HG03064 (cell line): ENCODE results near the gene ANKLE2.

Experiments used
- ATAC-seq: cut with Tn5 transposase; IDR thresholded peaks from one replicate; pipeline ENCODE4 v1.9.1; 2021; ENCODE audit warnings: low read depth; ENCODE audit not compliant: unreplicated experiment

Gene ANKLE2

DNA sequence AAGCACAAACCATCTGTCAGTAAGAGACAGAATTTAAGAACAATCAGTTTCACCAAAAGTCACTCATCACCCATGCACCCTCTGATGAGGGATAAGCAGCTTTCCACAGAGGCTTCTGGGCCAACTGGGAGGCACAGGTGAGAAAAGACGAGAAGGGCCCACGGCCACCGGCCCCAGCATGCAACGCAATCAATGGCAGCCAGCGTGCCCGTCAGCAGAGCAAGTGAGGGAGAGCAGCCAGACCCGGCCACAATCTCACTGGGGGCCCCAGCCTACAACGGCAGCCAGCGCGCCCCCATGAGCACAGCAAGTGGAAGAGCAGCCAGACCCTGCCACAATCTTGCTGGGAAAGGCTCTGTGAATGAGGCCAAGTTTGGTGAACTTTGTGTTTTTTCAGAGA lies 13.3 kb downstream of the ANKLE2 start:
- ATAC-seq: no peak

DNA sequence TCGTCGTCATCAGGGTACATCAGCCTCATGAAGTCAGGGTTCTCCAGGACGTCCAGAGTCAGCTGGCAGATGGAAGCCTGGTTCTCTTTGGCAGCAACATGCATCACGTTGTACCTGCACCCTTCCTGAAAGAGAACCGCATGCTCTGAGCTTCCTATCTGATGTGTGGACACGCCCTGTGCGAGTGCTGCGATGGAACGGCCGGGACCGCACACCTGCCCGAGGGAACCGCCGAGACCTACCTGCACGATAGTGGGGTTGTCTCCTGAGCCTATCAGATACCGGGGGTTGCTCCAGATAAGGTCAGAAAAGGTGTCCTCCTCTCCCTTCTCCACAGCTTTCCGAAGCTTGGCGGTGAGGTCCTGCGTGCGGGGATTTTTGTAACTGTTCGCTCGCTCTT lies 13.7 kb downstream of the ANKLE2 start:
- ATAC-seq: no peak

DNA sequence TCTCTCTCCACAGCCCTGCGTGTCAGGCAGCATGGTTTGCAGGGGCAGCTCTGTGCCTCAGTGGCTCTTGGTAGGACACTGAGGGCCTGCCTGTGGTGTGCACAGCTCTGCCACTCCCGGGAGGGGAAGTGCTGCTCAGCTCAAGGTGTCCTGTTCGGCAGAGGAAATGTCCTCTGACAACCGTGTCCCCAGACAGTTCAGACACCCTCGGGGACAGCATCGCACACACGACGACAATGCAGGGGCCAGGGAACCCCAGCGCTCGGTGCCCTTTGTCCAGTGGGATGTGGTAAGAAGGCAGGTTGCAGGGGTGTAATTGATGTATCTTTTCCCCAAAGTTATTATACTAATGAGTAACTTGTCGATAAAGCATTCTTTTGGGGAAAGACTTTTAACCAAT lies 14.2 kb downstream of the ANKLE2 start:
- no peak for ATAC-seq

DNA sequence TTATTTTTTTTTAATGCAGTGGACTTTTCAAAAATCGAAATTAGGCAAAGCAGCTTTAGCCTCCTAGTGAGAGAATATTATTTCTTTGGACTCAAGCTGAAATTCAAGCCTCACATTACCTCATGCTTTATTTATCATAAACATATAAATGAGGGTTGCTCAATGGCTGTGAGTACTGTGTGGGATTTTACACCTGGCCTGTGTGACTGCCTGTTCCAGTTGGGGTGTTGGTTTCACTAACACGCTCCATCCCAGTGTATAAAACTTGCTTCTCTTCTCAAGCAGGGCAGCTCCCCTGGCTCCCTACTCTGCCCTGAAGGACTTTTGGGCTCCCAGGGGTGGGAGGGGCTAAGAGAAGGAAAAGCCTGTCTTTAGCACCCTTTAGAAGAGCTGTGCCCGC lies 15.0 kb downstream of the ANKLE2 start:
- ATAC-seq: no peak

DNA sequence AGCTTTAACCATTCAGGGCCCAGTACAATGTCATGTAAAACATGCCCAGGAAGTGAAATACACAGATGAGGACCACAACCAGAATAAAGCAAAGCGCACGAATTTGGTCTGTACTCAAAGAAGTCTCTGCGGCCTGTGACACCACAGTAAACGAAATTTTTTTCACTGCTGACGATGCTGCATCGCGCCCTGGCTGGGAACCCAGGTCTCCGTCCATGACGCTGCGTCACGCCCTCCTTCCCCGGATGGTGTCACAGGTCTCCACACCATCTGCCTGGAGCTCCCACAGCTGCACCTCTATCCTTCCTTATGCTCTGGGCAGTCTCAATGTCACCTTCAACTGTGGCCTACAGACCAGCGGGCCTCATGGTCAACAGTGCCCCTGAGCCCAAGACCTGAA lies 17.8 kb downstream of the ANKLE2 start:
- no peak for ATAC-seq

DNA sequence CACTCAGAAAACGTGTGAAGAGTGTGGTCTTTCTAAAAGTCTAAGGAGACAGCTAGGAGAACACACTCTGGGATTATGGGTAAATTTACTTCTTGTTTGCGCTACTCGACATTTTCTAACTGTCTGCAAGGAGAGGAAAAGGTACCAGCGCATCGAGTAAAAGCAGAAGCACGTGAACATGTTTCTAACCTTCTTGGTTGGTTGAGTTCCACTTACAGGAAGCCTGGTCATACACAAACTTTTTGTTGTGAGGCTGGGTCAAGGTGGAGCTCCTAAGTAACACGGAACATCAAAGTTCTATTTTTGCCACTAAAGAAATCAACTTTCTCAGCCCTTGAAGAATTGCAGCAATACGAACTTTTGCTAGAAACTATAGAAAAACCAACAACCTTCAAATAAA lies 20.0 kb downstream of the ANKLE2 start:
- ATAC-seq: no peak

DNA sequence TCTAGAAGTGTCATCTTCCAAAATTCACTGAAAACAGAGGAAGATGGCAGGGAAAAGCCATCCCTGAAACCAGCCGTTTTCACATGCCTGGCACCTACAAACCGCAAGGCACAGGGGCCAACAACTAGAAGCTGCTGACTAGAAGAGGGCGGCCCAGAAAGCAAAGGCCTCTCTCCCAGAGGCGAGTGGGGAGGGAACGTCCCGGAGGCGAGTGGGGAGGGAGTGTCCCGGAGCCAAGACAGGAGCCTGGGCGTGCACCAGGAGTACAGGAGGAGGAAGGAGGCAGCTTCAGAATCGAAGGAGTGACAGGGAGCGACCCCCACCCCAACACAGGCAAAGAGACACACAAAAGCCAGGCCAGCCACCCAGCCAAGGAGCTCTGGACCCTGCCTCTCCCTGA lies 21.0 kb downstream of the ANKLE2 start:
- no peak for ATAC-seq

DNA sequence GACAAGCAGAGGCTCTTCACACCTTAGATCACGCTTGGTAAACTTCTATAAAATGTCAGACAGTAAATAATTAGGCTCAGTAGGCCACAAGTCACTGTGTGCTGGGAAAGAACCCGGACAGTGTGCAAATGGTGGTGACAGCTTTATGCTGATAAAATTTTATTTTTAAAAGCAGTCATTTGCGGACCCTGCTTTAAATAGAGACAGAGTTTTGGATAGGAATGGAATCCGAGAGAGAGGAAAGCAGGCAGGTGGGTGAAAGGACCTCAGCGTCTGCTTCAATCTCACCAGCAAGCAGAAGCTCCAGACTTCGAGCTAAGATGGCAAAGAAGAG lies 21.4 kb downstream of the ANKLE2 start:
- ATAC-seq: no peak

DNA sequence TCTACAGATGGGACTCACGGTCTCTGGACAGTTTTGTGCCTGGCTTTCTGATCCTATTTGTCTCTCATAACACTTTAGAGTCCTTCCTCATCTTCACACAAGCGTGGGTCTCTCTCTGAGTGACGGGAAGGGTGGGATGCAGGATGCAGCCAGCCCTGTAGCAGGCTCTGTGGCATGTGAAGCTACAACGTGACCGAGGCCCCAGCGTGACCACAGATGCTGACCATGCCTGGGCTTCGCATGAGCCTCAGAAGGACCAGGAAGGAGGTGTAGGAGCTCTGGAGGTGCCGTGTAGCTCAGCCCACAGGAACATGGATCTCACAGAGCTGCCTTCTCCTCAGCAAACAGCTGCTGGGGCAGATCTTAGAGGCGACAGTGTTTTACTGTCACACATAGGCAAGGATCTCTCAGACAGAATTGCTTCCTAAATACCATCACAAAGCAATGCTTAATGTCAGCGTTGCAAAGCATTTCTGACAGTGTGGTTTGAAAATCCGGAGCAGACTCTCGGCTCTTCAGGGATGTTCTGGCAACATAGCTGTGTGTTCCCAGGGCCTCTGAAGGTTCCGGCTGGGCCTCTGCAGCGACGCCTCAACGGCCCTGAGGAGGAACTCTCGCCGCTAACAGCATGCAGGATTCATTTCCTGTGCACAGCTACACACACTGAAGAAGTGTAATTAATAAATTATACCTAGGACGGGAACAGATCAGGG lies 21.9 kb downstream of the ANKLE2 start:
- no peak for ATAC-seq

DNA sequence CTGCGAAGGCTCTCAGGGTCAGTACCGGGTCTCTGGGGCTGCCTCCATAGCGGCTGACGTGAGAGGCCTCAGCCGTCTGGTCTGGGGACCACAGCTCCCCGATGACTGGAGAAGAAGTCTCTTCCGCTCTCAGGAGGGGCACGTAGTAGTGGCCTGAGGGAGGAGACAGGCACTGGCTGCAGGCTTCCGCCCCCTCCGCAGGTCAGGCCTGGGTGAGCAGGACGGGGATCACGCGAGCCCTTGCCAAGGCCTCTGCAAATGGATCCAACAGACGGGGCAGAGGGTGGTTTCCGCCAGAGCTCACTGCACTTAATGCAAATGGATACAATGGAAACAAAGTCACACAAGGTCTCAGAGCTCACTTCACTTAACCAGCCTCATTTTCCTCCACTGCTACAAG lies 24.7 kb downstream of the ANKLE2 start:
- no peak for ATAC-seq

DNA sequence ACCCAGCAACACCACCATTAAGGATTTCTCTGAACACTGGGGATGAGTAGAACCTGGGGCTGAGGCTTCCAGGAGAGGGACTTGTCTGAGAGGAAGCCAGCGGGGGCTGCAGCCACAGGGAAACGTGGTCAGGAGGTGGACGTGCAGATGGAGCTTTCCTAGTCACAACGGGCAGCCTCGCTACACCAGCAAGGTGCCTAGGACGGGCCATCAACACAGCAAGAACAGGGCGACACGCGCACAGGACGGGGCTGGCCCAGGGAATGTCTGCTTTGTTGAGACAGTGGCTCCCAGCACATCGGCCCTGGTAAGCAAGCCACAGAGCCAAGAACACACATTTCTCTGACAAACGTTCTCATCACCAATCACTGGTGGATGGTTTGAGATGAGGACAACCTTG lies 25.3 kb downstream of the ANKLE2 start:
- no peak for ATAC-seq

DNA sequence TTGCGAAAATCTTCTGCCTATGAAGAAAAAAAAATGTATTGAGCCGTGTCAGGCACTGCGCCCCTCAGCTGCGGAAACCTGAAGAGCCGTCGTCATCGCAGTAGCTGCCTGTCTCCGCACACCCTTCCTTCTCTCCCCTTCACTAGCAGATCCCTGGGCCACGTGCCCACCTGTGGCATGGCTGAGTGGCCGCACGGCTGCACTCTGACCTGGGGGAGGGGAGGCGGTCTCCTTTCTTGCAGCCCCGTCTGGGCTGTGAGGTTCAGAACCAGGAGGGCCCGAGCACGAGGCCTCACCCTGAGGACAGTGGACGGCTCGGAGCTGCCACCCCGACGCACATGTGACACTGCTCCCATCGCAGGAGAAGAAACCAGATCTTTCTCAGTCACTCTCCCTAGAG lies 26.1 kb downstream of the ANKLE2 start:
- ATAC-seq: no peak

DNA sequence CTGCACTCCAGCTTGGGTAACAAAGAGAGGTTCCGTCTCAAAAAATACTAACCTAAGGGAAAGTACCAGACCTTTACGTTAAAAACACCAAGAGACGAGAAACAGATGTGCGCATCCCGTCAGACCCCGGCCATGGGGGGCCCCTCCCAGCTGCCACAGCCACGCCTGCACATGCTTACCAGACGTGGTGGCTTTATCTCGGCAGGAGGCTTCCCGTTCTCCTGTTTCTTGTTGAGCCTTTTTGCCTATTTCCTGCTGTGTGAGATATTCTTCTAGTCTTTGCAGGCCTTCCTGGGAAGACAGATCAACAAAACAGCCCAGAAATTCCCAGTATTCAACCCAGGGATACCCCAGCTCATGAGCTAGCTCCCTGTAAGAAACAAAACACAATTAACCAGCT lies 27.4 kb downstream of the ANKLE2 start:
- ATAC-seq: no peak

DNA sequence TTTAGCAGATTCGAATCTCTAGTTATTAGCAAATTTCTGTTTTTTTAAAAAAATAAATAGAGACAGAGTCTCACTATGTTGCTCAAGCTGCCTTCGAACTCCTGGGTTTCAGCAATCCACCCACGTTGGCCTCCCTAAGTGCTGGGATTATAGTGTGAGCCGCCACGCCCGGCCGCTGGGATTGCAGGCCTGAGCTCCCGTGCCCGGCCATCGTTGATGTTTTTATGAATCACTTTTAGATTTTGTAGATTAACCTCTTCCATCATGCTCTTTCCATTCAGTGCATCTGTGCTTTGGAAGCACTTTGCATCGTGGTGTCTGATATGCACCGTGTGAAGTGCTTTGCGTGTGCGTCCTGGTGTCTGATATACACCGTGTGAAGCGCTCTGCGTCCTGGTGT lies 30.1 kb downstream of the ANKLE2 start:
- ATAC-seq: no peak

DNA sequence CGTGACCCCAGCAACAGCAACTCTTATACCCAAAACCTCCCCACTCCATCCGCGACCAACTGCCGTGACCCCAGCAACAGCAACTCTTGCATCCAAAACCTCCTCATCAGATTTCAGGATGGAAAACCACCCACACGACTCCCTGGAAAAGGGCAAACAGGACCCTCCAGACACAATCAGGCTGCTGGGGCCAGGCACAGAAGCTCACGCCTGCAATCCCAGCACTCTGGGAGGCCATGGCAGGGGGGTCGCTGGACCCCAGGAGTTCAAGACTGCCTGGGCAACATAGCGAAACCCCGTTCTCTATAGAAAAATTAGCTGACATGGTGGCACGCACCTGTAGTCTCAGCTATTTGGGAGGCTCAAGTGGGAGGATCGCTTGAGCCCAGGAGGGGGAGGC lies 31.3 kb downstream of the ANKLE2 start:
- ATAC-seq: no peak

DNA sequence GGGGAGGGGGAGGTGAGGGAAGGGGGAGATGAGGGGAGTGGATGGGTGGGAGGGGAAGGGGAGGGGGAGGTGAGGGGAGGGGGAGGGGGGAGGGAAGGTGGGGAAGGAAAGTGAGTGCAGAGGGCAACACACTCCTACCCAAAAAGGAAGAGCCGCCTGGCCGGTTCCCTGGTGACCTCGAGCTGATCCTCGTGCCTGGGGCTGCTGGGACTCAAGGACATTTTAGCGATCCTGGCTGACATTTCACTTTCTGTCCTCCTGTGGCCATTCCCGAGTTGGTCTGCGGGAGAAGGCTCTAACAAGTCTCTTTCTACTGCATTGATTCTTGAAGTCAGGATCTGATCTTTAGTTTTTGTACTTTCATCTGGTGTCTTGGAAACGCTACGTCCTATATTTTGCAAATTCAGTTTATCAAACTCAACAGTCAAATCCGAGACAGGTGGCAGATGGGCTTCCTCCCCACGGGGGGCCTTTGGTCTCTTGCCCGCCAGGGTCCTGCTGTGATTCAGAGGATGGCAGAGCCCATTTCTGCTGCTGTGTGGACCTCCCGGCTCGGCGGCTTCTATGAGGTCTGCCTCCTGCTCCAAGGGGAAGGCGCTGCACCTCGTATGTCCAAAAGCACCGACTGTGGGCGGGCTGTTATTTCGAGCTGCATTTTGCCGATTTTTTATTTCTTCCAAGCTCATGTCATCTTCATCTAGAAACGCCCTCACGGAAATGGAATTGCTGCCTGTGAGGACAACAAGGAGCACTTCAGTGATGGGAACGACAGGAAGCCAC lies 31.9 kb downstream of the ANKLE2 start:
- no peak for ATAC-seq

DNA sequence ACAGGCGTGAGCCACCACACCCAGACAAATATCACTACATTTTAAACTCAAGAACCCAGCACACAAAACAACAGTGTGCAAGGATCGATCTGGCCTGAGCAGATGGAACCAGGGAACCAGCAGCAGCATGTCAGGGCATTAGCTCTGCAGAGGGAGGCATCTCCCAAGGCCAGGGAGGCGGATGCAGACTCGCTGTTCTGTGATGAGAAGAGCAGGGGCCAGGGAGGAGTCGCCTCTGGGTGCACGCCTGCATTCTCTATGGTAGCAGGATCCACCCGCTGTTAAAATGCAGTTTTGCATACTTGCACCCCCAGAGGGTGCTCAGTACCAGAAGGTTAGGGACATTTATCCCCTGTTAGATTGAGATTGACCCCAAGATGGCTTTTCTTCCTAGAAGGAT lies 33.1 kb downstream of the ANKLE2 start:
- no peak for ATAC-seq

DNA sequence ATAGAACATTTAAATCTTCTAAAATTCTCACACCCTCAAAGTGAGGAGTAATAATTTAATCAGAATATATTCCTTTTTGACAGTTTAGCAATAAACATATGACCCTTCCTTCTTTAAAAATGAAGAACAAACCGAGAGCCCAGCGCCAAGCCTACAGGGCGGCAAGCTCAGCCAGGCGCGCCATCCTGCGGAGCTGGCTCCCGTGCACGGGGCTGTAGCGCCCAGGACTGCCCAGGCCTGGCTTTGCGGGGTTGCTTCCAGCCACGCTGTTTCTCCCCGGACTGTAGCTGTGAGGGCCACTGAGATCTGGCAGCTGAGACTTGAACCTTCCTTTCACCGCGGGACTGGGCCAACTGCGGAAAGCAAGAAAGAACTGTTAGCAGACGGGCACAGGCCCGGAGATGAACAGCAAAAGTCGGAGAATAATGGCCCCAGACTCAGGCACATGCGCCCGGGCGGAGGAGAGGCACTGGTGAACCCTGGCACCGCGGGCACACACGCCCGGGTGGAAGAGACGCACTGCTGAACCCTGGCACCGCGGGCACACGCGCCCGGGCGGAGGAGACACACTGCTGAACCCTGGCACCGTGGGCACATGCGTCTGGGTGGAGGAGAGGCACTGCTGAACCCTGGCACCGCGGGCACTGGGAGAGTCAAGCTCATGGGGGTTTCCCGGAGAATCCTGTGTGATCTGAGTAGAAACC lies 34.4 kb downstream of the ANKLE2 start:
- ATAC-seq: no peak

DNA sequence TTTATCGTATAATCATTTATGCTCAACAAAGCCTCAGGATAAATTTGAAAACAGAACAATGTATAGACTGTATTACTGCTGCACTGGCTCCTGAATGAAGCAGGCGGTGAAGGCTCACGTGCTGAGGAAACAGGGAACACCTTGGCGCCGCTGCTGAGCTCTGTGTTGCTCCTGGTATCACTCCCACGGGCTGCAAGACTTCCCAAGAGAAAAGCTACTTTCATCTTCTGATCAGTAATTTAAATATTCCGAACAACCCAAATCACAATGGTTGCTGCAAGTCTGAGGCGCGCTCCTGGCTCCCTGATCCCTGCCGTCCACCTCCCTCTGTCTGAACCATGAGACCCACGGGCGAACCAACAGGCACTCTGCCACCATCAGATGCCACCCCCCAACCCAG lies 35.2 kb downstream of the ANKLE2 start:
- no peak for ATAC-seq

DNA sequence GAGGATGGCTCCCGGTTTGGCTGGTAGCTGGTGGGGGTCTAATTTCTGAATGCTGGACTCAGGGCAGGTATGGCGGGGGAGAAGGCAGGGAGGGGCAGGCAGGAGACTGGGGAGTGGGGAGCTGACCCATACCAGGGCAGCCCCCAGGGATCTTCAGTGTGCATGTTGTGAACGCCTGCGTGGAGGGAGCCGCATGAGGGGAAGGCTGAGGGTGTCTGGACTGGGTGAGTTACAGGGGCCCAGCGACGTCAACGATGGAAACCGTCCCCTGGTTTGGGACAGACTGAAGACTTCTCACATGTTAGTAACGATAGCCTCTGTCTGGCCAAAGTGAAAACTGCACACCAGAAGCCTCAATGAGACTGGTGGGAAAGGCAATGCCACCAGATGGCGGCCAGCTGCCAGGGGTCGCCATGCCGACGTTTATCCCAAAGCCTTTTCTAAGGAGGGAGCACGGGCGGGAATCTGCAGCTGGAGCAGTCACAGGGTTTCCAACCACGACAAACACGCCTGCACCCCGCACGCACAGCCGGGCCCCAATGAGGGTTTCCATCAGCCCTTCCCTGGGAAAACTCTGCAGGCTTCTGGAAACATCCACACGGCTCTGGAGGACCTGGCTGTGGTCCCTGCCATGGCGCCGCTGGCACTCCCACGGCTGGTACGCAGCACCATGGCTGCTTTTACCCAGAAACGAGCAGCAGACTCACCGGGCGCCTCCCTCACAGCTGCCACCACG lies 37.0 kb downstream of the ANKLE2 start:
- no peak for ATAC-seq

DNA sequence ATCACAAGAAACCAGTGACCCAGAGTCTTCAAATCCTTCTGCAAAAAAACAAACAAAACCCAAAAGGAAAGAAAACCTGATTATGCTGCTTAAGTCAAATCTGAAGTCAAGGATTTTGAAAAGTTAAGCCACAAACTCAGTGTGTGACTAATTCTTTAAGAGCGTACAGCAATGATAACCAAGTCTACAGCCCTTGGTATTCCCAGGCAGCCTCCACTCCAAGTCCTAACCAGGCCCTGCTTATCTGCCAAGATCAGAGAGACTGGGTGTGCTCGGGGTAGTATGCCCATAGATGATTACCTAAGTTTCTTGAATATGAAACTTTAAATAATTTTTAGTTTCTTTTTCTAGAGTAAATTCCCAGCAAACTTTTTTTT lies 37.9 kb downstream of the ANKLE2 start:
- no peak for ATAC-seq
